HG03095 (cell line): ENCODE results near the gene COX17.
A peak's percentile ranks its signal among the peaks of the same experiment; 100 is the strongest.
"Not testable (repeated sequence)": the region's sequence is repeated elsewhere in the genome, so short reads cannot be mapped to it uniquely, and the experiment has no call there.

Source experiments
- ATAC-seq: cut with Tn5 transposase; IDR thresholded peaks from one replicate; pipeline ENCODE4 v1.9.1; 2021; ENCODE audit warnings: moderate library complexity; ENCODE audit not compliant: unreplicated experiment

Gene COX17, protein sequence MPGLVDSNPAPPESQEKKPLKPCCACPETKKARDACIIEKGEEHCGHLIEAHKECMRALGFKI

DNA sequence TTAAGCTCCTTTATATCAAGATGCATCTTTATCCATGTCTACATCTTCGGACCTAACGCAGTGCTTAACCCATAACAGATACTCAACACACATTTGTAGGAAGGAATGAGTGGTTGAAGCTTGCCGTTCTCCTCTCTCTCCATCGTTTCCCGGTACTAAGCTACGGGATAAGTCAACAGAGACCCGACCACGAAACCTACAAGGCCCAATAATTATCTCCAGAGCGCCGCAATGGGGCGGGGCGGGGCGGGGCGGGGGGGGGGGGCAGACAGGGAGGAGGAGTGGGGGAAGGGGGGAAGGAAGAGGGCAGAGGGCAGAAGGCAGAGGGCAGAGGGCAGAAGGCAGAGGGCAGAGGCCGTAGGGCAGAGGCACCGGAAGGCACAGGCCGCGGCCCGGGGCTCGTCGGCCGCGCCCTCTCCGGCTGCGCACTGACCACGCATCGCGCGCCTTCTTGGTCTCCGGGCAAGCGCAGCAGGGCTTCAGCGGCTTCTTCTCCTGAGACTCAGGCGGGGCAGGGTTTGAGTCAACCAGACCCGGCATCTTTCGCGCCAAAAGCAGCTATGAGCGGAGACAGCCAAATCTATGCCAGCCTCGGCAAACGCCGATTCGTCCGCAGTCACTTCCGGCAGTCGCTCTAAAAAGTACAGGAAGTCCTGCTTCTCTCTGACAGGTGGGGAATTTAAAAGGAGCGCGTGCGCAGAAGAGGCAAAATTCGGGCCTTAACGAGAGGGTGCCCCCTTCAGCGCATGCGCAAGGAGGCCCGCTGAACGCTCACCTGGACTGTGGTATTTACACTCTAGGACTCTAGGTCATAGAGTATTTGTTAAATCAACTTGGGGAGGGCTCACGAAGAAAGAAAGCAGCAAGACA, at the start of gene COX17:
TSS of gene COX17 (minus strand) at position 636 of the 870 bp plus-strand sequence. CDS start at position 540, 96 bp downstream.
- peak; percentile 87 for ATAC-seq

DNA sequence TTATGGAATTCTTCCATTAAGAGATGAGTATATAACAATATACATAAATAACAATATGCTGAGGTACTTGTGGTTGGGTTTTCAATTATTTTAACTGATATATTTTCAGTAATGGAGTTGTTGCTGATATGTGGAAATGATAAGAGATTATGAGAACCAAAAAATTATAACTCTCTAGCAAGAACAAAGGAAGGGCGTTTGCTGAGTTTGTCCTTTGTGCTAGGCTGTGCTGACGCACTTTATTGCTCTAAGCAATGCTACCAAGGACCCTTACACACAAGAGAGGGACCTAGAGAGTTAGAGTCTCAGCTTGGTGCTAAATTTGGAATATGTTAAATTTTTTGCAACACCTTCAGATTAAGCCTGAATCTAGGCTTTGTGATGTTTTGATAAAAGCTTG, 49.7 kb upstream of the COX17 start:
- ATAC-seq = no peak

DNA sequence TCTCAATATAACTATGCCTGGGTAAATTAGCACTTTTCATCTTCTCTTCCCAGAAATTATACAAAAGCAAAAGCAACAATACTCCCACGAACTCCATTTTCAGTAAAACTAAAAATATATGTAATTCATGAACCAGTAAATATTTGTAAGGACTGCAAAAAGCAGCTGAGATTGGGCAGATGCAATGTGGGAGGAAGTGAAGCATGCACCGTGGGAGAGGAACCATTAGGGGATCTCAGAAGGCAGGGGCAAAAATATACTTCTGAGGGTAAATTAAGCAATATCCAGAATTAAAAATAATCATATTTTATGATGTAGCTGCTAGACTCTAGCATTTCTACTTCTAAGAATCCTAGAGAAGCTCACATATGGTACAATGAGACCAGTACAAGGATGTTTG, 45.8 kb upstream of the COX17 start:
- no peak for ATAC-seq

DNA sequence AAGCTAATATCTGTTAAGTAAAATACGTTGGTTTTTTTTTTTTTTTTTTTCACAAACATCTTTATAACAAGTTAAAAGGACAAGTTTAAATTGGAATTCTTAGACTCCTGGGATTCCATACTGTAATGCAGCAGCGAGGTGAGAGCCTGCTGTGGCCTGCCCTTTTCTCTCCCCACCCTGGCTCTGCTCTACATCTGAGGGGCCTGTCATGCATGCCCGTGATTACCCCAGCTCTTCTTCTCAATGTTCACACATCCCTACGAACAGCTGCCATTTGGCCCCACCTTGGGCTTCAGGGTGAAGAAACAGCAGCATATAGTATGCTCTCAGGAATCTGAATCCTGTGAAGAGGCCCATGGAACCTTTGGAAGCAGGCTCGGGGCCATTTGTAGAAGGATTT, 40.3 kb upstream of the COX17 start:
- ATAC-seq = no peak

DNA sequence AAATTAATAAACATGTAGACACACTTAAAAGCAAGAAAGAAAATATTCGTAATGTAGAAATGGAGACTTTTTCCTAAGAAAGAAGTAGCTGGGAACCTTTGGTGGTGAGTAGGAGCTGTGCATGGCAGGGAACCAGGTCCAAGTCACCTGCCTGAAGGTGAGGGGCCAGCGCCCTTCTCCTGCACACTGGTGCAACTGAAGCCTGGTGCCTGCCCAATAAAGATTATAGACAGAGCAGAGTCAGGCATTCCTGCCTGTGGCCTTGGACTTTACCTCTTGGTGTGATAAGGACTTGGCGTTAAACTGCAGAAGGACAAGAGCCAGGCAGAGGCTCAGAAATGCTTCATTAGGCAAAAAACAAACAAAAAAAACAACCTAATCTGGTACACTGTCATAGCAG, 39.8 kb upstream of the COX17 start:
- ATAC-seq = no peak

DNA sequence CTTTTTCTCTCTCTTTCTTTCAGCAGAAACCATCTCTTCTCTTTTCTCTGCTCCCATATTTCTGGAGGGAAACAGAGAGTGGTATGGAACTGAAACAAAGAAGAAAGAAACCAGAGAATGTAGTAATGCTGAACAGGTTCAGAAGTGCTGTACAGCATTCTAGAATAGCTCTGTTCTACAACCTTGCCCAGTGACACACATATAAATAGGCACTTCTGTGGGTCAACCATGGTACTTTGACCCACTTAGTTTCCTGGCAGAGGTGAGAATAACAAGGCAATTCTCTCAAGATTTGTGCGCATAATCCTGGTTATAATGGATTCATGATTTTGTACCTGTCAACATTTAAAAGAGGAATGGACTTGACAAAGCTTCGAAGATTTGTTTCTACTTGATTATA, 37.9 kb upstream of the COX17 start:
- ATAC-seq = no peak

DNA sequence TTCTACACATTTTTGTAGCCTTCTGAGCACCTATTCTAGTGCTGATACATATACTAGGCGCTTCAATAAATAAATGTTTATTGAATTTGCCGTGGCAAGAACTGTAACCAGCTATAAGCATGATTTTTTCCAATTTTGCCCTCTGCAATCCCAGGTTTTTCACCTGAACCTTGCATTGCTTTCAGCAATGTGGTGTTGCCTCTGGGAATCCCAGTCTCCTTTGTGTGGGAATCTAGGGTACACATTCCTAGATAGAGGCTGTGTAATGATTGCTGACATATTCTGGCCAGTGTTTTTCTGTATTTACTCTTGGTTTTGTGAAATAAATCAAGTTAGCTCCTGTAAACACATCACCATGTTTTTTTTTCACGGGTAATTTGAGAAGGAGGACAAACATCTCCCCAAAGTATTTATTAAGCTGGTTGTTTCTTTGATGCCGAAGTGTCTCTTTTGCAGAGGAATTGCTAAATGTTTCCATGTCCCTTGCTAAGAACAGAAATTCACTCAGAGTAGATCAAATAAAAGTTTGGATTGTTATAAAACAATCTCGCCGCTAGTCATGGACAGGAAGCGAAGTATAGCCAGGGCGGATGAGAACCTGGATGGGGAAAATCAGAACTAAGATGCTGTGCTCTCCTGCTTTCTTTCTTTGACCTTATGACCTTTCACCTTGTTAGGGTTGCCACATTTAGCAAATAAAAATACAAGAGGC, 26.8 kb upstream of the COX17 start:
- ATAC-seq = no peak

DNA sequence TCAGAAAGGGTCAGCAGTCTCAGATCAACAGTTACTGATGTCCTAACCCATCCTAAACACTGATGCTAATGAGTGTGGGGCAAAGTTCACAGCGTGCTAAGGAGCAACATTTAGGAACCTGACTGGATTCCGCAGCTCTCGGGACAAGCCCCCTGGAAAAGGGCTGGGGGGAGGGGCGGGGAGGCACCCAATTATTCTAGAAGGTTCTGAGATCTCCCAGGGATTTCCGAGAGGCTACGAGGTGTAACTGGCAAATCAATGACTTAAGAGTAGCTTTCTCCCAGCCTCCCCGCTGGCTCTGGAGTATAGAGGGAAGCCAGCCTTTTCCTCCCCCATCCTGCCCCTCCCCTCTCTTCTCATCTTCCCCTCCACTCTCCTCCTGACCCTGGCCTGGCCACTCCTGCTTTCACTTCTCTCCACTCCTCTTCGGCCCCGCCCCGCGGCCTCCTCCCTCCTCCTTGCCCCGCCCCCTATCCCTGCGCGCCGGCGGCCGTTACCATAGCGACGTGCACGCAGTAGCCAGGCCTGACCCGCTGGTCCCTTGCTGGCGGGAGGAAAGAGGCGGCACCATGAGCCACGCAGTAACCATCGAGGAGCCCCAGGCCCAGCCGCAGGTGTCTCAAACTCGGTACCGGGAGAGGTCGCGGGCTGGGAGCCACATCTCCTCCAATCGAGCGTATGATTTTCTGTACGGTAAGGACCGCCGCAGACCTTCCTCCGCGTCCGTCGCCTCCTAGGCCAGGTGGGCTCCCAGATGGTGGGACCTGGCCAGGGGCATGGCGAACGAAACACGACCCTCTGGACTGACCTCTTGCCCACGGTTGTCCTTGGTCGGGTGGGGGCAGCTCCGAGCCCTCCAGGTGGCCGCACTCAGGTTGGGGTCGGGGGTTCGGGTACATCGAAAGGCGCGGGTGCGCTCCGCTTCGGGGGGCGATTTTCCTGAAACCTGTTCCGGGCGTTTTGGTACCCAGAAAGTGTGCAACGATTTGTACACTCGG, 25.6 kb upstream of the COX17 start, which contains the start of gene CFAP91:
TSS of gene CFAP91 (plus strand) at position 493 of the 998 bp plus-strand sequence. CDS start at position 570, 77 bp downstream.
- peak; percentile 86 for ATAC-seq

DNA sequence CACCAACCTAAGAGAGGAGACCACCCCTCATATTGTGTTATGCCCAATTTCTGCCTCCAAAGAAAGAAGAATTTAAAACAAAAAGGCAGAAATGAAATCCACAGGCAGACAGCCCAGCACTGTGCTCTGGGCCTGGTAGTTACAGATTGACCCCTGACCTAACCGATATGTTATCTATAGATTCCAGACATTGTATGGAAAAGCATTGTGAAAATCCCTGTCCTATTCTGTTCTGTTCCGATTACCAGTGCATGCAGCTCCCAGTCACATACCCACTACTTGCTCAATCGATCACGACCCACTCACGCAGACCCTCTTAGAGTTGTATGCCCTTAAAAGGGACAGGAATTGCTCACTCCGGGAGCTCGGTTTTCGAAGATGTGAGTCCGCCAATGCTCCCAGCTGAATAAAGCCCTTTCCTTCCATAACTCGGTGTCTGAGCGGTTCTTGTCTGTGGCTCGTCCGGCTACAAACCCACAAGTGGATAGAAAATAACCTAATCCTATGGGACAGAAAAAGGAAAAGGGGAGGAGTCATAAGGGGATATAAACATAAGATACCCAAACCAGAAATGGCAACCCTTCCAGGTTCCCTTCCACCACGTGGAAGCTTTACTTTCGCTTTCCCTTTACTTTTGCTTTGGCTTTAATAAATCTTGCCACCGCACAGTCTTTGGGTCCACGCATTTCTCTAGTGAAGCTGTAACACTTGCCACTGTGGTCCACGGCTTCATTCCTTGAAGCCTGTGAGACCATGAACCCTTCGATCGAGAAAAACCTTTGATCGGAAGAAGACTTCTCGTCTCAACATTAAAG, 23.9 kb upstream of the COX17 start:
- no peak for ATAC-seq

DNA sequence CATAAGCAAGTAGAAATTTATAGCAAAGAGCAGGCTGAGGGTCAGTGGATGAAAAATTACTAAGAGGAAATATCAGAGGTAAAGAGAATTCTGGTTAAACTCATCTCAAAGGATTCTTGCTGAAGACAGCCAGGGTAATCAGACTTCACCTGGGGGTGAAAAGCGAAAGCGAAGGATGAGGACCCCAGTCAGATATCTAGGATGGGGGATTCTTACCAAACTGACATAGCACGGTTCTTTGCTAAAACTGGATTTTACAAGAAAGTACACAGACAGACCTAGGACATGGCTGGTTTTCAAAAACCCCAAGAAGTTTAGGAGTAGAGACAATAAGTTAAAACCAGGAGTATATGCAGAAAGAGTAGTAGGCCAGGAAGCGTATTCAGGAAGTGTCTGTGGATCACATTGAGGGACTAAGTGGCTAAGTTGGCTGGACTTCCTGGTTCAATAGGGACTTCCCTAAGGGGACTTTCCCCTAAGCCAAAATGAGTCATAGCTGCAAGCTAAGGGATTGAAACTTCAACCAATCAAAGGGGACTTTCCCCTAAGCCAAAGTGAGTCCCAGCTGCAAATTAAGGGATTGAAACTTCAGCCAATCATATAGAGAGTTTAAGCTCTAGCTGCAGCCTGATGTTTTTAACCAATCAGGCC, 23.2 kb upstream of the COX17 start:
- no peak for ATAC-seq

DNA sequence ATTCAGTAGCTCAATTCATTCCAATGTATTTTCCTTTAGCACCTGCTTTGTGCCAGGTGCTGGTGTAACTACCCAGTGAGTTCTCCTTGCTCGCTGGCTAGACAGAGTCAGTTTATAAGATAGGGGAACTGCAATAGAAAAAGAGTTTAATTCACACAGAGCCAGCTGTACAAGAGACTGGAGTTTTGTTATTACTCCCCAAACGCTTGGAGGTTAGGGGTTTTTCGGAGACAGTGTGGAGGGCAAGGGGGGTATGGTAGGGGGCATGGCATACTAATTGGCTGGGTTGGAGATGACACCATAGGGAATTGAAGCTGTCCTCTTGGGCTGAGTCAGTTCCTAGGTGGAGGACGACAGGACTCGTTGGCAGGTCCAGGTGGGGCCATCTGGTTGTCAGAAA, 20.2 kb upstream of the COX17 start:
- peak; percentile 51 for ATAC-seq

DNA sequence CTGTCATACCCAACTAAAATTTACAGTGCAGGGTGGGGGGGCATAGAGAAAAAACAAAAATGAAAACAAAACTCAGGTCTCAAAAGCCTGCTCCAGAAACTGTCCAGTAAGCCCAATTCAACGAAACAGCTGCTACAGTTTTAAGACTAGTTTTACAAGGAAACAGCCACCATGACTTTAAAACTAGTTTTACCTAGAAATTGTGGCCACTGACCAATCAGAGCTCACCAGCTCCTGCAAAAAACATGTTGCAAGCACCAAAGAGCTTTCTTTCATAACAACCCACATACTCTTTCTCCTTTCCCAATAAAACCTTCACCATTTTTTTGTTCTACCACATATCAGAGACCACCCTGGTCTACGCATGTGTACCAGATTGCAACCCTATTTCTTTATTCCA, 18.3 kb upstream of the COX17 start:
- no peak for ATAC-seq

DNA sequence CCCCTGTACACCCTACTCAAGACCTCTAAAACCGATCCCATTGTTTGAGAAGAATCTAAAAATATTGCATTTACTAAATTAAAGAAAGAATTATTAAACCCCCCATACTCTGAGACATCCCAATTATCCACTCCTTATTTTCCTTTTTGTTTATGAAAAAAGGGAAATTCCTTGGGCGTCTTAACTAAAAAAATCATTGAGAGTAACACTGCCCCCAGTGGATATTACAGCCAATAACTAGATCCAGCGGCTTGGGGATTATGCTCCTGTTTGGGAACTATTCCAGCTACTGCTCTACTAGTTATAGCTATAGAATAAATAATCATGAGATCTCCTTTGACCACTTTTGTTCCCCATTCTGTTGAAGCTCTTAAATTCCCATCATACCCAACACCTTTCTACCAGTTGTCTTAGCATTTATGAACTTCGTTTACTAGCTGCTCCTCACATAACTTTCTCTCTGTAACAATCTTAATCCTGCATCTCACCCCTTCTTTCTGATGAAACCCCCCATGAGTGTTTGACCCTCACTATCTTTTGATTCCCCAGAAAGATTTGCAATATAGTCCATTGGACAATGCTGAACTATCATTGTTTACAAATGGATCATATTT, 12.9 kb upstream of the COX17 start:
- ATAC-seq = no peak

DNA sequence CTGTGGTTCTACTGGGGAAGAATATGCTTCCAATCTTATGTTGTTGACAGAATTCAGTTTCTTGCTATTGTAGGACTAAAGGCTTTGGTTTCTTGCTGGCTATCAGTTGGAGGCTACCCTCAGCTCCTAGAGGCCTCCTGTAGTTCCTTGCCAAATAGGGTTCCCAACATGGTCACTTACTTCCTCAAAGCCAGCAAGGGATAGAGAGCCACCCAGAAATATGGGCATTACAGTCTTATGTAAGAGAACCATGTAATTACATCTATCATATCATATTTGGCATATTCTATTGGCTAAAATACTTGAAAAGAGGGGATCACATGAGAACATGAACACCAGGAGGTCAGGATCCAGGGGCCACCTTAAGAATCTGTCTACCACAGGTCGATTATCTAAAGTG, 6.2 kb upstream of the COX17 start:
- no peak for ATAC-seq

DNA sequence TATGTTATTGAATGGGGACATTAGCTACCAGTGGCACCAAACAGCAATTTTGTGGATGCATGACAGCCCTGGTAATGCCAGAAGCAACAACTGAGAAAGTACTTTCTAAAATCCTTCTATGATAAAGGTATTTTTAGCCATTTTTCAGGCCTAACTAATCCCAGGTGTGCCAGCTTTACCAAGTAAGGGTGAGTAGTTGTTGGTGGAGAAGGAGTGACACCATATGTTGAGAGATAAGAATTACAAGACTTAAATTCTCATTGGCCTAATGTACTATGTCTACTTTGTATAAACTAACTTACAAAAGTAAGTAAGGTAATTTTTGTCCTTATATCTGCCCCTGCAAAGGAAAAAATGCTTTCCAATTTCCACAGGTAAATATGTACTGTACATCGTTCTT, 4.1 kb upstream of the COX17 start:
- no peak for ATAC-seq

DNA sequence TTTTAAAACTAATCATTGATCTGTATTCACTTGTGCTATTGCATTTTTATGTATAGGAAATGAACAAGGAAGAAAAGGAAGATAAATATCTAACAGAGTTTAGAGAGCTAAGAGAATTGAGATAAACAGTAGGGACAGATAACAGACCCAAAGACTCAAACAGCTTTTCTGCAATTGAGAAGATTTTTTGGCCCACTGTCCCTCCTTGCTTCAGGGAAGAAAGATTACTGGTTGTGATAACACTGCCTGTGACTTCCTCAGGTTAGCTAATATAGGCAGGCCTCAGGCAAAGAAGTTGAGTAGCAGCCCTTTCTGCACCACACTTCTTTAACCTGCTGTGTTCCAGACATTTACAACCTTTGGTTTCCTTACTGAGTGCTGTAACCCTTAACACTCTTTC, 2.7 kb upstream of the COX17 start:
- ATAC-seq = no peak

DNA sequence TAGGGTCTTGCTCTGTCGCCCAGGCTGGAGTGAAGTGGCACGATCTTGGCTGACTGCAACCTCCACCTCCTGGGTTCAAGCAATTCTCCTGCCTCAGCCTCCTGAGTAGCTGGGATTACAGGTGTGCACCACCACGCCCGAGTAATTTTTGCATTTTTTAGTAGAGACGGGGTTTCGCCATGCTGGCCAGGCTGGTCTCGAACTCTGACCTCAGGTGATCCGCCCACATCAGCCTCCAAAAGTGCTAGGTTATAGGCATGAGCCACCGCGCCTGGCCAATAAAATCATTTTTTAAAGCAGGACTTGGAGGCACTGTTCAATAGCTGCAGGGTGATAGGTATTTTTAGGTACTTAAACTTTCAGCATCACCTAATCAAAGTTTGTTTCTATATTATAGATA, 1.0 kb upstream of the COX17 start:
- ATAC-seq = not testable (repeated sequence)

DNA sequence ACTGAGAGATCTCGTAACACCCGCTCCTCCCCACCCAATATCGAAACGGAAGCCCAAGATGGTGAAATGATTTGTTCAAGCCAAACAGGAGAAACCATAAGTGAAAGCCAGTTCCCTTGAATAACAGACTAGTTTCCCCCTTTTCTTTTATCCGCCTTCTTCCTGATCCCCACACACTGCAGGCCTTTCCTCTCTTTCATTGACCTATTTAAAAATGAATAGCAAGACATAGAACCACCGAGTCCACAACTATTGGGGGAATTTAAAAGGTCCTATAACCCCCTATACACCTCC, 382 bp upstream of the COX17 start:
- no peak for ATAC-seq

DNA sequence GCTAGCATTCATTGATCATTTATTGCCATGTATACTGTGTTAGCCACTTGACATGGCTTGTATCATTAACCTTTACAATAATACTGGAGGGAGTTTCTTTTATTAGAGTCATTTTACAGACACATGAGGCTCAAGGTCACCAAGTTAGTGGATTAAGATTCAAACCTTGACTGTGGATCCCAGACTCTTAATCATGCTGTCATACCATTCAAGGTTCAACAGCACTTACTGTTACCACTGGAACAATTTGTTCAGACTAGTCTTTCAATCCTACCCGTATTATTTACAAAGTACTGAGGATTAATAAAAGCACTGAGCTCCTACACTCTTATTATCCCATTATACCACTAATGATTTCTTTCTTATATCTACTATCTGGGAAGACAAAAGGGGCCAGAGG, 1.2 kb downstream of the COX17 start:
- ATAC-seq = no peak
